ENCODE measurements around the gene ZSCAN10. TPM values are rescaled to one million over a fixed set of nuclear protein-coding genes. Genes with fewer than 3 reads are reported as not detected.
"Not testable (repeated sequence)": the region's sequence is repeated elsewhere in the genome, so short reads cannot be mapped to it uniquely, and the experiment has no call there.

ZSCAN10 gene
- total and polyA plus RNA-seq, 8 donors = not detected

DNA sequence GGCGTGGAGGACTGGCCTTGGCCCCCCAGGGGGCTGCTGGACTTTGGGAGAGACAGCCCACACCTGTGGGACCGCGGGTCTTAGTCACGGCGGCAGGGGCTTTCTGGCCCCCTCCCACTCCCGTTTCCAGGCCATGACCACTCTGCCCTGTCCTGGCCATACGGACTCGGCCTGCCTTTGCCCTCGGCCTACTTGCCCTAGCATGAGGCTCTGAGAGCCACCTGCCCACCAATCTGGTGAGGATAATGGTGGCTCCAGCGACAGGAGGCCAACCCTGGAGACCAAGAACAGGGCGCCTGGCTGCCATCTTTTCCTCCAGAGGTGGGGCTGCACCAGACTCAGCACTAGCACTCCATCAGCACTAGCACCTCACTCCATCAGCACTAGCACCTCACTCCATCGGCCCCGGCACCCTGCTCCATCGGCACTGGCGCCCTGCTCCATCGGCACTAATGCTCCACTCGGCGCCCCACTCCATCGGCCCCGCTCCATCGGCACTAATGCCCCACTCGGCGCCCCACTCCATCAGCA, 42.8 kb upstream of the ZSCAN10 start:
- no peak overlapping the region for H3K4me3 ChIP-seq
- H3K36me3 ChIP-seq = peaks cover 24 to 62% (median 60%) of the 10 kb centered on the region in 4 donors
- H3K4me1 ChIP-seq = peaks cover 0 to 6% (median 0%) of the 10 kb centered on the region in 4 donors
- WGBS, 5 donors = 94 to 96% (median 95%) methylated on average over 16 to 23 of the region's 23 CpGs
- intact Hi-C loops (cut with DNase I; ENCODE audit: low total_unique reads) = no loop called here
- no peak for DNase-seq
- H3K27ac ChIP-seq = no peak overlapping the region
- no peaks in the 10 kb centered on the region for H3K27me3 ChIP-seq
- TF ChIP-seq EP300 (IDR thresholded peaks at IDR 0.05) = no peak
- TF ChIP-seq POLR2AphosphoS5 (IDR thresholded peaks at IDR 0.05) = no peak
- no peak for TF ChIP-seq CTCF (IDR thresholded peaks at IDR 0.05)
- no peak for TF ChIP-seq POLR2A (IDR thresholded peaks at IDR 0.05)
- no peaks in the 10 kb centered on the region for H3K9me3 ChIP-seq

- TF ChIP-seq POLR2AphosphoS5 (IDR thresholded peaks at IDR 0.05) (no peak), EP300 (IDR thresholded peaks at IDR 0.05) (no peak), POLR2A (IDR thresholded peaks at IDR 0.05) (no peak), CTCF (IDR thresholded peaks at IDR 0.05) (no peak)
- no peak overlapping the region for H3K4me3 ChIP-seq
- intact Hi-C loops (cut with DNase I; ENCODE audit: low total_unique reads) = no loop called here
- no peaks in the 10 kb centered on the region for H3K27me3 ChIP-seq
- DNase-seq = no peak
- H3K27ac ChIP-seq = no peak overlapping the region
- H3K36me3 ChIP-seq = peaks cover 24 to 62% (median 60%) of the 10 kb centered on the region in 4 donors
- WGBS, 5 donors = 94 to 96% (median 95%) methylated on average over 34 to 69 of the region's 69 CpGs
- no peaks in the 10 kb centered on the region for H3K9me3 ChIP-seq
- H3K4me1 ChIP-seq = peaks cover 2 to 14% (median 8%) of the 10 kb centered on the region in 4 donors
Measured at GRCh38 chr16:3140603-3141427, 41.7 kb upstream of the ZSCAN10 start.

- 88 to 90% (median 89%) methylated on average over 9 of the region's 9 CpGs for WGBS, 5 donors
- H3K9me3 ChIP-seq; DNase-seq; H3K4me3 ChIP-seq; H3K27me3 ChIP-seq; intact Hi-C loops (cut with DNase I; ENCODE audit: low total_unique reads); H3K27ac ChIP-seq: not testable (repeated sequence)
- Histone ChIP-seq H3K4me1 (peaks cover 7 to 18% (median 12%) of the 10 kb centered on the region in 4 donors), H3K36me3 (peaks cover 24 to 62% (median 60%) of the 10 kb centered on the region in 4 donors)
Measured at GRCh38 chr16:3139561-3139960, 40.5 kb upstream of the ZSCAN10 start.

- no peak for DNase-seq
- intact Hi-C loops (cut with DNase I; ENCODE audit: low total_unique reads) = no loop called here
- no peak for TF ChIP-seq POLR2A (IDR thresholded peaks at IDR 0.05)
- no peak for TF ChIP-seq CTCF (IDR thresholded peaks at IDR 0.05)
- TF ChIP-seq EP300 (IDR thresholded peaks at IDR 0.05) = no peak
- TF ChIP-seq POLR2AphosphoS5 (IDR thresholded peaks at IDR 0.05) = no peak
- no peak overlapping the region for H3K4me3 ChIP-seq
- peaks cover 10 to 21% (median 15%) of the 10 kb centered on the region in 4 donors for H3K4me1 ChIP-seq
- no peaks in the 10 kb centered on the region for H3K27me3 ChIP-seq
- H3K27ac ChIP-seq = no peak overlapping the region
- H3K9me3 ChIP-seq = no peaks in the 10 kb centered on the region
- H3K36me3 ChIP-seq = peaks cover 24 to 62% (median 60%) of the 10 kb centered on the region in 4 donors
- WGBS, 5 donors = 89 to 96% (median 92%) methylated on average over 14 of the region's 14 CpGs
Measured at GRCh38 chr16:3138823-3139426, 39.8 kb upstream of the ZSCAN10 start.
